HG03175 (cell line): ENCODE data around the gene COL6A6.
"Not testable (repeated sequence)": the region's sequence is repeated elsewhere in the genome, so short reads cannot be mapped to it uniquely, and the experiment has no call there.

Experiments
- ATAC-seq: cut with Tn5 transposase; IDR thresholded peaks from one replicate; pipeline ENCODE4 v1.9.1; 2021; ENCODE audit warnings: mild to moderate bottlenecking, moderate library complexity; ENCODE audit not compliant: unreplicated experiment

COL6A6 gene

GRCh38 chr3:130537673-130538304, 20.8 kb downstream of the COL6A6 start:
- no peak for ATAC-seq

GRCh38 chr3:130539005-130539404, 22.0 kb downstream of the COL6A6 start:
- peak; percentile 71 for ATAC-seq

DNA sequence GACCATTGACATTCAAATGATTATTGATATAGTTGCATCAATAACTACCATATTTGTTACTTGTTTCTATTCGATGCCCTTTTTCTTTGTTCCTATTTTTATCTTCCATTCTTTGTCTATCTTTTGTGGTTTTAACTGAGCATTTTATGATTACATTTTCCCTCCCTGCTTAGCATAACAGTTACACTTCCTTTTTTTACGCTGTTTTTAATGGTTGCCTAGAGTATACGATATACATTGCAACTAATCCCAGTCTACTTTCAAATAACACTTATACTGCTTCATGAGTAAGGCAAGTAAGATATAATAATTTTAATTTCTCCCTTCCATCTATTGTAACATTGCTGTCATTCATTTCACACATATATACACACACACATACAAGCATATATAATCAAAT, 26.3 kb downstream of the COL6A6 start:
- no peak for ATAC-seq

- ATAC-seq = no peak
These were observed 30.1 kb downstream of the COL6A6 start for GRCh38 chr3:130546920-130547679.

DNA sequence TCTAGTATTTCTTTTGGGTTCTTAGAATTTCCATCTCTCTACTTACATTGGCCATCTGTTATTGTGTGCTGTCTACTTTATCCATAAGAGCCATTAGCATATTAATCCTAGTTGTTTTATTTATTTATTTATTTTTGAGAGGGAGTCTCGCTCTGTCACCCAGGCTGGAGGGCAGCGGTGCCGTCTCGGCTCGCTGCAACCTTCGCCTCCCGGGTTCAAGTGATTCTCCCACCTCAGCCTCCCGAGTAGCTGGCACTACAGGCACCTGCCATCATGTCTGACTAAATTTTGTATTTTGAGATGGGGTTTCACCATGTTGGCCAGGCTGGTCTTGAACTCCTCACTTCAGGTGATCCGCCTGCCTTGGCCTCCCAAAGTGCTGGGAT, 30.7 kb downstream of the COL6A6 start:
- ATAC-seq = not testable (repeated sequence)

GRCh38 chr3:130548356-130548755, 31.4 kb downstream of the COL6A6 start:
- ATAC-seq = no peak

DNA sequence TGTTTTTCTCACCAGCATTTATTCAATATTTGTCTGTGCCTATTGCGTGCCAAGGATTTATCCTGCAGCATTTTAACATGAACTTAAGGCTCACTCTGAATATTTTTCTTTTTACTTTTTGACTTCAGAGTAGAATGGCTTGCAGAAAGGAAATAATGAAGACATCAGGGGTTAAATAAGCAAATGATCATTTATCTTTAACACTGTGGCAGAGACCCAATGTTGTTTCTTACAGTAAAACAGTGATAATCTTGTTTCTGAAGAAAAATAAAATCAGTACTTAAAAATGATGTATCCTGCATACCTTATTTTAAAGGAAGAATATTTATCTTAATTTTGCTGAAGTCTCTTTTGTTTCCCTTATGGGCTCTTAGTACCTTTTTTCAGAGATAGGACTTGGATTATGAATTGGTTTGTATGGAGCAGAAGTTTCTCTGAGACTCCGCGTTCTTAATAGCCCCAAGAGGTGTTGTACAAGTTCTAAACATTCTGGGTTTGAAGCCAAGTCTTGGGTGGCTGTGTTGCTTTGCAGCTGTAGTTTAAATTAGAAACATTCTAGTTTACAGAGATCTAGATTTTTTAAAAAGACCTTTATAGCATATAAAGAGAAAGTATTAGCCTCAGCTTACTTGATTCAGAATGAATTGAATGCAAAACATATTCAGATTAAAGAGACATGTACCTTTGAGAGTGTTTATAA, 40.5 kb downstream of the COL6A6 start:
- no peak for ATAC-seq

- no peak for ATAC-seq
These were observed 41.4 kb downstream of the COL6A6 start for GRCh38 chr3:130558366-130558765.

- ATAC-seq = no peak
These were observed 48.2 kb downstream of the COL6A6 start for GRCh38 chr3:130565224-130565623.
